ENCODE results near the gene PVR. TPM values are rescaled to one million over a fixed set of nuclear protein-coding genes. Genes with fewer than 3 reads are reported as not detected.

PVR gene
- total and polyA plus RNA-seq, 7 donors = 3.0 to 39.4 (median 11.5) TPM

DNA sequence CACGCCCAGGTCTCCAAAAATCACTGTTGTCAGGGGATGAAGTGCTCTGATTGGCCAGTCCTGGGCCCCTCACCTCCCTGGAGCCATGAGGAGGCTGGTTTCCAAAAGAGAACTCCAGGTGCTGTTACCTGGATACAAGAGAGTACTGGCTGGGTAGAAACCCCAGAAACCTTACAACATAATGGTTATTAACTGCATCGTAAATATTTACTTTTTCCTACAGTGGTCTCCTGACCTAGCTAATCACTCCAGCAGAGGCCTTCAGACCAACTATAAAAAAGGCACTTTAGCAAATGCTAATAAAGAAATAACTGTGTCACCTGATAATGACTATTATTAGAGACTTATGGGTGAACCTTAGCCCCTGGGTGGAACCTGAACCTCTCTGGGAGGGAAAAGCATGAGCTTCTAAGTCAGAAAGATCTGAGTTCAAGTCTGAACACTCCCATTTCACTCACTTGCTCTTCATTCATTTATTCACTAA lies 31.9 kb upstream of the PVR start:
- DNase-seq = no peak
- intact Hi-C loops (cut with DNase I) = no loop called here
- no peaks in the 10 kb centered on the region for H3K36me3 ChIP-seq

DNA sequence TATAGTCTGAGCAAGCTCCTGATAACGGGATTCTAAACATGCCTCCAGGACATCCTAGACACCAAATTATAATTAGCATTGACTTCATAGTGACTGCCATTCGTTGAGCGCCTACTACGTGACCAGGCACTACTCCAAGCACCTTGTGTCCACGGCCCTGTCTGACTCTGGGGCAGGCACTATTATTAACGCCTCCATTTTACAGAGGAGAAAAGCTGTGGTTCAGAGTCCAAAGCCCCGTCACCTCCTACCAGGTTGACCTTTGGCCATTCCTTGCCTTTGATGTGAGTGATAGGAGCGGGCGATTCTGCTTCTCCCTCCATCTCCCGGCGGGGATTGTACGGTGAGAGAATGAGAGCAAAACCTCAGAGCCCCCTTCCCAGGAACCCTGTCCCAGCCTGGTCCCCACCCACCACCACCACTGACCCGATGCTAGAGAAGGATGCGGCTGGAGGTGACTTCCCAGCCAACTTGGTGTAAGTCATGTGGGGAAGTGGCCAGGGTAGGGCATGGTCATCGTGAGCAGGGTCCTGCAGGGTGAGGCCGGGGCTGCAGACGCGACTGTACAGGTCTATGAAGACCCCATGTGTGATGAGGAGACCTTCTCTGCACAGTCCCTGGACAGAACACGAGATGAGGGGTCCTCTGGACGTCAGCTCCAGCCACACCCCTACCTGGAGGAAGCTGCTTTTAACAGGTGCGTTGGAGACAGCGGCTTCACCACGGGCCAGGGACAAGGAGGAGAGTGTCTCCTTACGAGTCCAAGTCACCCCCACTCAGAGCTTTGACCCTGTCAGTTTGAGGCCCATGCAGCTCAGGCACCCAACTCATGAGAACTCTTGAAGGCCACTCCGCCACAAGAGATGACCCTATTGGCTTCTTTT lies 30.2 kb upstream of the PVR start, which contains the start of gene IGSF23:
TSS of gene IGSF23 (plus strand) at position 269 of the 884 bp plus-strand sequence. CDS start at position 352, 83 bp downstream.
- no peak for DNase-seq
- H3K27ac ChIP-seq = no peak within 1 kb of the TSS
- intact Hi-C loops (cut with DNase I) = no loop called here
- H3K4me3 ChIP-seq = no peak within 1 kb of the TSS
- no peaks in the 10 kb centered on the region for H3K4me1 ChIP-seq
- TF ChIP-seq CTCF (IDR thresholded peaks at IDR 0.05) (no peak), POLR2AphosphoS5 (IDR thresholded peaks at IDR 0.05) (no peak), EP300 (IDR thresholded peaks at IDR 0.05) (no peak), POLR2A (IDR thresholded peaks at IDR 0.05) (no peak)
- no peaks in the 10 kb centered on the region for H3K36me3 ChIP-seq
- 45 to 86% methylated on average over 25 of the region's 25 CpGs for WGBS, 2 donors
- H3K27me3 ChIP-seq = no peaks in the 10 kb centered on the region
- H3K9me3 ChIP-seq = no peaks in the 10 kb centered on the region

More for the DNA sequence above, 31.9 kb upstream of the PVR start:
- Histone ChIP-seq H3K27me3 (no peaks in the 10 kb centered on the region), H3K27ac (no peak overlapping the region), H3K4me1 (no peaks in the 10 kb centered on the region), H3K4me3 (no peak overlapping the region), H3K9me3 (no peaks in the 10 kb centered on the region)
- 60 to 85% methylated on average over 2 of the region's 2 CpGs for WGBS, 2 donors
- no peak for TF ChIP-seq EP300 (IDR thresholded peaks at IDR 0.05)
- no peak for TF ChIP-seq CTCF (IDR thresholded peaks at IDR 0.05)
- no peak for TF ChIP-seq POLR2AphosphoS5 (IDR thresholded peaks at IDR 0.05)
- no peak for TF ChIP-seq POLR2A (IDR thresholded peaks at IDR 0.05)

DNA sequence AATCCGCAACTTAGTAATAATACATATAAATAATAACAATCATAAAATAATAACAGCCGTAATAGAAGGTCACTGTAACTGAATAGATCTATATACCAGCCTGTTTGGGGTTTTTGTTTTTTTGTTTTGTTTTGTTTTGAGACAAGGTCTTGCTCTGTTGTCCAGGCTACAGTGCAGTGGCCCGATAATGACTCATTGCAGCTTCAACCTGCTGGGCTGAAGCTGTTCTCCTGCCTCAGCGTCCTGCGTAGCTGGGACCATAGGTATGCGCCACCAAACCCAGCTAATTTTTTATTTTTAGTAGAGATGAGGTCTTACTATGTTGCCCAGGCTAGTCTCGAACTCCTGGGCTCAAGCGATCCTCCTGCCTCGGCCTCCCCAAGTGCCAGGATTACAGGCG lies 29.4 kb upstream of the PVR start:
- 95 to 96% methylated on average over 10 of the region's 10 CpGs for WGBS, 2 donors
- no peak for DNase-seq
- Histone ChIP-seq H3K4me3 (no peak overlapping the region), H3K9me3 (no peaks in the 10 kb centered on the region), H3K27me3 (no peaks in the 10 kb centered on the region), H3K4me1 (no peaks in the 10 kb centered on the region), H3K36me3 (no peaks in the 10 kb centered on the region), H3K27ac (no peak overlapping the region)
- TF ChIP-seq POLR2A (IDR thresholded peaks at IDR 0.05) = no peak
- intact Hi-C loops (cut with DNase I) = no loop called here

DNA sequence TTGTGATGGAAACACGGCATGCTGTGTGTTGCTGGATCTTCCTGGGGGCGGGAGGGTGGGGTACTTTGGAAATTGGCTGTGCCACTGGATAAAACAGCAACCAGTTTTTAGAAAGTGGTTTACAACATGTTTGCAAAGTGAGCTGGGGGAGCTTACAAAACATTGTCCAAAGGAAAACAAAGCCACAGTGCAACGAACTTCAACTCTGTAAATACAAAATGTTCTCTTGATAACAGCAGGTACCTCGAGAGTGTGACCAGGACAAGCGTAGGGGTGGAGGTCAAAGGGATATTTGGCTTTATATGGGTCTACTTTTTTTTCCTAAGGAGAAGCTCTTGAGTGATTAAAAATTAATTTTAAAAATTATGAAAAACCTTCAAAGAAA lies 27.9 kb upstream of the PVR start:
- Histone ChIP-seq H3K36me3 (no peaks in the 10 kb centered on the region), H3K27me3 (no peaks in the 10 kb centered on the region), H3K4me3 (no peak overlapping the region), H3K9me3 (no peaks in the 10 kb centered on the region), H3K4me1 (no peaks in the 10 kb centered on the region), H3K27ac (no peak overlapping the region)
- 12 to 30% methylated on average over 5 of the region's 5 CpGs for WGBS, 2 donors
- TF ChIP-seq EP300 (IDR thresholded peaks at IDR 0.05) (no peak), POLR2A (IDR thresholded peaks at IDR 0.05) (no peak), POLR2AphosphoS5 (IDR thresholded peaks at IDR 0.05) (no peak), CTCF (IDR thresholded peaks at IDR 0.05) (no peak)
- DNase-seq = no peak
- intact Hi-C loops (cut with DNase I) = no loop called here

DNA sequence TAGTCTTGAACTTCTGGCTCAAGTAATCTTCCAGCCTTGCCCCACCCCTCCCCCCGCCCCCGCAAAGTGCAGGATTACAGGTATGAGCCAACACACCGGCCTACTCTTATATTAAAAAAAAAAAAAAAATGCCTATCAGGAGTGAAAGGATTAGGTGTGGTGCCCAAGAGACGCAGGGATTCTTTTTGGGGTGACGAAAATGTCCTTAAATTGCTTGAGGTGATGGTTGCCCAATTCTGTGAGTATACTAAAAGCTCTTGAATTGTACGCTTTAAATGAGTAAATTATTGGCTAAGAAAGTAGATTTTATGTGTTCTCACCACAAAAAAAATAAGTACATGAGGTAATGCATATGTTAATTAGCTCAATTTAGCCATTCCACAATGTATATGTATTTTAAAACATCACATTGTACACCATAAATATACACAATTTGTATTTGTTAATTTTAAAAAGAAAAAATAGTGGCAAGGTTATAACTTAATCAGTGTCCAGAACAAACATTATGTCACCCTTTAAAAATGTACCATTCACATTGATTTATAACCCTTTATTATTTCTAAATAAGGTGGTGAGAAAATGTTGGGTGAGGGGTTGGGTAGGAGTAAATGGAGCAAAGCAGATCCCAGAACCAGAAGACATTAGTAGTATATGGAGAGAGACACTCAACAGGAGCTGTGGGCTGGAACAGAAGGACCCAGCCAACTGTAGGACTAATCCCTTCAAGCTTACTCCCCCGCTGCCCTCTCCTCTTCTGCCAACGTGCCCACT lies 26.4 kb upstream of the PVR start:
- Histone ChIP-seq H3K9me3 (no peaks in the 10 kb centered on the region), H3K4me3 (no peak overlapping the region), H3K27me3 (no peaks in the 10 kb centered on the region), H3K4me1 (no peaks in the 10 kb centered on the region), H3K36me3 (no peaks in the 10 kb centered on the region), H3K27ac (no peak overlapping the region)
- intact Hi-C loops (cut with DNase I) = no loop called here
- no peak for TF ChIP-seq POLR2A (IDR thresholded peaks at IDR 0.05)
- 82 to 90% methylated on average over 8 of the region's 8 CpGs for WGBS, 2 donors
- DNase-seq = no peak

All from sigmoid colon (tissue), 7 donors.